Measurements from ENCODE around the gene PCBP4.

The PCBP4 gene

GRCh38 chr3:51944451-51945021 is 22.7 kb downstream of the PCBP4 start:
- no peak overlapping the region for H3K27ac ChIP-seq
- no peak overlapping the region for H3K4me3 ChIP-seq

GRCh38 chr3:51943451-51944391 is 23.5 kb downstream of the PCBP4 start:
- H3K27ac ChIP-seq: peak overlapping the region in 18 of 21 experiments; percentile 79 to 97 (median 90)
- H3K4me3 ChIP-seq: peak overlapping the region in 1 of 7 experiments; percentile 56

- Histone ChIP-seq H3K4me3 (peak overlapping the region; percentile 46 to 94 (median 56)), H3K27ac (peak overlapping the region; percentile 68 to 97 (median 90))
These were observed 24.4 kb downstream of the PCBP4 start for GRCh38 chr3:51942603-51943450.

GRCh38 chr3:51941798-51942602 is 25.3 kb downstream of the PCBP4 start, which contains the start of the genes PARP3 and RRP9:
TSS of gene PARP3 (plus strand) at chr3:51942363. CDS start at chr3:51943356, 993 bp downstream.
TSS of gene RRP9 (minus strand) at chr3:51941904. CDS start at chr3:51941867, 37 bp downstream.
- Histone ChIP-seq H3K27ac (peak within 1 kb of the TSS; percentile 68 to 97 (median 90)), H3K4me3 (peak within 1 kb of the TSS; percentile 56 to 94 (median 68))

- Histone ChIP-seq H3K27ac (peak overlapping the region in 18 of 21 experiments; percentile 37 to 94 (median 78)), H3K4me3 (peak overlapping the region; percentile 56 to 94 (median 68))
These were observed 25.8 kb downstream of the PCBP4 start for GRCh38 chr3:51941463-51941797.

- H3K27ac ChIP-seq: peak overlapping the region in 18 of 21 experiments; percentile 37 to 94 (median 78)
- H3K4me3 ChIP-seq: peak overlapping the region; percentile 56 to 94 (median 68)
These were observed 26.4 kb downstream of the PCBP4 start for GRCh38 chr3:51940648-51941462.

- H3K27ac ChIP-seq: no peak overlapping the region
- no peak overlapping the region for H3K4me3 ChIP-seq
These were observed 28.4 kb downstream of the PCBP4 start for GRCh38 chr3:51938780-51939425.

- Histone ChIP-seq H3K4me3 (no peak overlapping the region), H3K27ac (no peak overlapping the region)
These were observed 29.4 kb downstream of the PCBP4 start for GRCh38 chr3:51937611-51938450.

GRCh38 chr3:51937014-51937413 is 30.2 kb downstream of the PCBP4 start:
- Histone ChIP-seq H3K4me3 (no peak overlapping the region), H3K27ac (no peak overlapping the region)

- H3K4me3 ChIP-seq: no peak overlapping the region
- H3K27ac ChIP-seq: no peak overlapping the region
These were observed 31.1 kb downstream of the PCBP4 start for GRCh38 chr3:51935886-51936755.

- Histone ChIP-seq H3K4me3 (no peak overlapping the region), H3K27ac (no peak overlapping the region)
These were observed 32.0 kb downstream of the PCBP4 start for GRCh38 chr3:51934991-51935885.

GRCh38 chr3:51934139-51934850 is 33.0 kb downstream of the PCBP4 start:
- Histone ChIP-seq H3K27ac (no peak overlapping the region), H3K4me3 (no peak overlapping the region)

- Histone ChIP-seq H3K4me3 (no peak overlapping the region), H3K27ac (no peak overlapping the region)
These were observed 33.6 kb downstream of the PCBP4 start for GRCh38 chr3:51933471-51934138.
